IPS DF 6.9 (cell line): ENCODE data around the gene PKHD1.

ENCODE experiments used
- DNase-seq: peaks from one replicate; pipeline ENCODE4 v3.0.0-alpha.2; 2013; ENCODE audit warnings: low read depth, low spot score
- H3K27ac ChIP-seq: one replicate; pipeline ENCODE4 v1.5.1; 2013; ENCODE audit warnings: low read length, control low read depth
- H3K27me3 ChIP-seq: 2 replicates; pipeline ENCODE4 v1.6.1; 2013; ENCODE audit warnings: mild to moderate bottlenecking, low read length; ENCODE audit not compliant: control insufficient read depth, insufficient read depth
- H3K36me3 ChIP-seq: 2 replicates; pipeline ENCODE4 v1.6.1; 2013; ENCODE audit warnings: low read length; ENCODE audit not compliant: control insufficient read depth, insufficient read depth
- H3K4me1 ChIP-seq: 2 replicates; pipeline ENCODE4 v1.6.1; 2013; ENCODE audit warnings: low read length; ENCODE audit not compliant: control insufficient read depth, insufficient read depth
- H3K4me3 ChIP-seq: 2 replicates; pipeline ENCODE4 v1.5.1; 2013; ENCODE audit warnings: mild to moderate bottlenecking, low read length
- H3K9me3 ChIP-seq: 2 replicates; pipeline ENCODE4 v1.6.1; 2013; ENCODE audit warnings: low read length, inconsistent platforms; ENCODE audit not compliant: control insufficient read depth, insufficient read depth
- WGBS: extraction: QIAGEN DNeasy Blood & Tissue Kit; methylation state at CpG from one replicate; pipeline ENCODE4 v1.1.7; 2013; ENCODE audit warnings: mixed read lengths, missing lambda C conversion rate; ENCODE audit not compliant: insufficient read length, insufficient coverage; 5-methylcytosine and 5-hydroxymethylcytosine counted together

Gene PKHD1

DNA sequence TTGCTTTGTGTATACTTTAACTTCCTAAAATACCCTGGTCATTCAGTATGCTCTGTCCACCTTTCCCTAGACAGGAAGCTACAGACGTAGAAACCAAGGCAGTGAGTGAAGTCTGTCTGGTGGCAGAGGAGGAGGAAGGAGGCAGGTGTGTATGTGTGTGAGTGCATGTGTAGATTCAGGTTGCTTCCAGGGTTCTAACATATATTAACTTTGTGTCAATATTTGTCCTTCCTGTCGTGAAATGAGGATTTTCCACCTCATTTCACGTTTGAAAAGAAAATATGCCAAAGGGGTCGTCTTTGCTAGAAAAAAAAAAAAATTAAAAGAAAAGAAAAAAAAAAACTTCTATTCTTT is 411.5 kb downstream of the PKHD1 start:
- no CpG with 5 or more reads among the region's 4 CpGs for WGBS
- no peak for DNase-seq
- Histone ChIP-seq H3K27ac (no peak overlapping the region), H3K4me1 (no peaks in the 10 kb centered on the region), H3K4me3 (no peak overlapping the region), H3K27me3 (no peaks in the 10 kb centered on the region), H3K36me3 (no peaks in the 10 kb centered on the region), H3K9me3 (no peaks in the 10 kb centered on the region)

DNA sequence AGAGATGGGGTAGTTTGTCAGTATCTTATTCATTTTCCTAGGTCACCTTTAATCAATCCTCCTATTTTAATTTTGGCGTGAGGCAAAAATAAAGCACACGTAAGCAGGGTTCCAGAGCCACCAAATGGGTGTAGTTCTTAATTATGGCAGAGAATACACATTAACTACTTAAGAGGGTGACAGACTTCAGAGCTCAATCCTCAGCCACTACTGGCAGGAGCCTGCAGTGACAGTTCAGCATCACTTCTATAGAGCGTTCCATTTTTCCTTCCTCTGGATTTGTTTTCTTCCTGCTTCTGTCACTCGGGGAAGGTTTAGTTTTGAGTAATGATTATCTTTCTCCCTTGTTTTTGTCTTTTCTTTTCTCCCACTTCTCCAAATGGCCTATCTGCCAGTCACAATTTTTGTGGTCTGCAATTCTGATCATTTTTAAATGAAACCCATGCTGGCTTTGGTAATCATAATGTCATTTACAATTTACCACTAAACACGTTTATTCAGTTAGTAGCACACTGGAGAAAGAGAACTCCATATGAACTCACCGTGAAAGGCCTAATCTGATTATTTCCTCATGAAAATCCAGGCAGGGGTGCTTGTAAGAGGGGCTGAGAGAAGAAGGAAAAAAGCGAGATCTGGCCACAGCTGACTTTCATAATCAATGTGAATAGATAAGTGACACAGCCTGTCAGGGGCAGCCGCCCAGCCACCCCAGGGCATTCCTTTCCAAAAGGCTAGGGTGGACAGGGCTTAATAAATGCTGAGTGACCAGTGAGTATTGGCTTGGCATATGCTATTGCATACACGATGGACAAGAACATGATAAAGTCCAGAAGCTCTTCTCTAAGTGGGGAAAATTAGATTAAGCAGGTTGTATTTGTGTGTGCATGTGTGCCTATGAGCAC is 412.1 kb downstream of the PKHD1 start:
- Histone ChIP-seq H3K4me3 (no peak overlapping the region), H3K27ac (no peak overlapping the region), H3K27me3 (no peaks in the 10 kb centered on the region), H3K9me3 (no peaks in the 10 kb centered on the region), H3K36me3 (no peaks in the 10 kb centered on the region), H3K4me1 (no peaks in the 10 kb centered on the region)
- no CpG with 5 or more reads among the region's 9 CpGs for WGBS
- no peak for DNase-seq

- H3K27me3 ChIP-seq, result no peaks in the 10 kb centered on the region
Observed at GRCh38 chr6:51663525-51663924, 423.9 kb downstream of the PKHD1 start.

GRCh38 chr6:51660767-51661166 is 426.6 kb downstream of the PKHD1 start:
- no CpG with 5 or more reads among the region's 3 CpGs for WGBS

More at GRCh38 chr6:51663525-51663924, 423.9 kb downstream of the PKHD1 start:
- Histone ChIP-seq H3K36me3 (no peaks in the 10 kb centered on the region), H3K4me3 (no peak overlapping the region), H3K9me3 (no peaks in the 10 kb centered on the region), H3K4me1 (no peaks in the 10 kb centered on the region), H3K27ac (no peak overlapping the region)
- no peak for DNase-seq

GRCh38 chr6:51657491-51657890 is 429.9 kb downstream of the PKHD1 start:
- no peaks in the 10 kb centered on the region for H3K4me1 ChIP-seq
- DNase-seq, result no peak
- no peak overlapping the region for H3K27ac ChIP-seq
- no CpG with 5 or more reads among the region's 3 CpGs for WGBS
- H3K36me3 ChIP-seq, result no peaks in the 10 kb centered on the region
- no peaks in the 10 kb centered on the region for H3K9me3 ChIP-seq
- no peaks in the 10 kb centered on the region for H3K27me3 ChIP-seq
- no peak overlapping the region for H3K4me3 ChIP-seq

More at GRCh38 chr6:51660767-51661166, 426.6 kb downstream of the PKHD1 start:
- no peaks in the 10 kb centered on the region for H3K9me3 ChIP-seq
- no peak for DNase-seq
- no peak overlapping the region for H3K27ac ChIP-seq
- H3K36me3 ChIP-seq, result no peaks in the 10 kb centered on the region
- H3K27me3 ChIP-seq, result no peaks in the 10 kb centered on the region
- no peak overlapping the region for H3K4me3 ChIP-seq
- no peaks in the 10 kb centered on the region for H3K4me1 ChIP-seq

- no peak overlapping the region for H3K27ac ChIP-seq
- DNase-seq, result no peak
- no peaks in the 10 kb centered on the region for H3K4me1 ChIP-seq
- no peaks in the 10 kb centered on the region for H3K27me3 ChIP-seq
- no peaks in the 10 kb centered on the region for H3K9me3 ChIP-seq
- H3K36me3 ChIP-seq, result no peaks in the 10 kb centered on the region
- H3K4me3 ChIP-seq, result no peak overlapping the region
Observed at GRCh38 chr6:51655517-51655916, 431.9 kb downstream of the PKHD1 start.

DNA sequence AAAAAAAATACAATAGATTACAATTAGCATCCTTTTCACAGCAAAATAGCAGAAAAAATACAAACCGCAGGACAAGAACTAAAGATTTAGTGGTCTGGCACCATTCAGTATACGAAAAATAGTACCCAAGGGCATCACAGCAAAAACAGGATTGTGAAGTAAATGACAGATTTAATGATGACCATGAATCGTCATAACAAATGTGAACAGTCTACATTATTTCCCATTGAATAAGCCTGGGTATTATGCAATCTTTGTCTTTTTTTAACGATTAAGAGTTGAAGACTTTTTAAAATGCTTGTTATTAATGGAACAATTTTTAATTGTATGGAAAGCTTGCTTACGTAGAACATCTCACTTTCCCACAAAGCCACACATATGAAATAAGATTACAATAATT is 432.8 kb downstream of the PKHD1 start:
- H3K36me3 ChIP-seq, result no peaks in the 10 kb centered on the region
- H3K9me3 ChIP-seq, result no peaks in the 10 kb centered on the region
- no peaks in the 10 kb centered on the region for H3K27me3 ChIP-seq
- WGBS, result no CpG with 5 or more reads among the region's 5 CpGs
- no peak for DNase-seq
- H3K27ac ChIP-seq, result no peak overlapping the region
- no peak overlapping the region for H3K4me3 ChIP-seq
- no peaks in the 10 kb centered on the region for H3K4me1 ChIP-seq

DNA sequence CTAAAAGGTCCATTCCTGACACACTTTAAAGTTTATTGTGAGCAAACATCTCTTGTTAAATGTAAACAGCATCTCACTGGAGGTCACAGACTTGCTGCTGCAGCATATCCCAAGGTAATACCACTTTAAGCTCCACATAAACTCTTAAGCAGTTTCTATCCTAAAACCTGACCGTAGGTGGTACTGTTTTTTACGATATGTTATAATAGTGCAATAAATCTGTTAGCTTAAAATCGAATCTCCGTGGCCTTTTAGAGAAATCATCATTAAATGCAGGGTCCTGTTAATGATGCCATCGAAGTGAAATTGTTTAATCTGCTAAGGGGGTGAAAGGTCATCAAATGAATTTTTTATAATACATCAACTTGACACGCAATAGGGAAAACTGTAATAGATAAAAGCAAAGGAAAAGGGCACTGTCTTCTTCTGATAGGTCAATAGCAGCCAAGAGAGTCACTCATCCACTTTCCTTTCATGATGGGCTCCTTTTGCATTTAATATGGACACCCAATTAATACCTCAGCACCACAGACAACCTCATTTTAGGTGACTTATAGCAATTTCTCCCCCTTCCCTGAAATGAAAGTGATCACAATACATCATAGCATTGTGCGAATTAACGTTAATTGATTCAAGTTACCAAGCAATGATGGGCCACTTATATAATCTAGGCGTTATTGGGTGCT is 436.1 kb downstream of the PKHD1 start:
- DNase-seq, result no peak
- Histone ChIP-seq H3K27me3 (no peaks in the 10 kb centered on the region), H3K4me3 (no peak overlapping the region), H3K36me3 (no peaks in the 10 kb centered on the region), H3K4me1 (no peaks in the 10 kb centered on the region), H3K9me3 (no peaks in the 10 kb centered on the region), H3K27ac (no peak overlapping the region)
- WGBS, result no CpG with 5 or more reads among the region's 9 CpGs

DNA sequence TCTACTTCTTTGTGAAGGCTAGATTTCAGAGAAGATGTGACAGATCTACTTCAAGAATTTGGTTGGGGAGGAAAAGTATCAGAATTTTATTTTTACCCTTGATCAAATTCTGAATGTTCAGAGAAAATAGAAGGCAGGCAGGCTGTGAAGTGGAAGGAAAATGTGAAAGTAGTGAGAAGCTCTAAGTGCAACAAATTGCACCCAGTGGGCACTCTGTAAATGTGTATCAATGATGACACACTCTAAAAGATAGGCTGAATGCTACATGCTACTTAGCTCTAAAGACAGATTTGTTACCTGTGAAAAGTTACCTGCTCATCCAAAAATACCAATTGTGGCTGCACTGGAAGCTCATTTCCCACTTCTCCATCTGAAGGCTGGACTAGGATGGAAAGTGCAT is 438.6 kb downstream of the PKHD1 start:
- Histone ChIP-seq H3K36me3 (no peaks in the 10 kb centered on the region), H3K9me3 (no peaks in the 10 kb centered on the region), H3K27me3 (no peaks in the 10 kb centered on the region), H3K27ac (no peak overlapping the region), H3K4me1 (no peaks in the 10 kb centered on the region), H3K4me3 (no peak overlapping the region)
- DNase-seq, result no peak

DNA sequence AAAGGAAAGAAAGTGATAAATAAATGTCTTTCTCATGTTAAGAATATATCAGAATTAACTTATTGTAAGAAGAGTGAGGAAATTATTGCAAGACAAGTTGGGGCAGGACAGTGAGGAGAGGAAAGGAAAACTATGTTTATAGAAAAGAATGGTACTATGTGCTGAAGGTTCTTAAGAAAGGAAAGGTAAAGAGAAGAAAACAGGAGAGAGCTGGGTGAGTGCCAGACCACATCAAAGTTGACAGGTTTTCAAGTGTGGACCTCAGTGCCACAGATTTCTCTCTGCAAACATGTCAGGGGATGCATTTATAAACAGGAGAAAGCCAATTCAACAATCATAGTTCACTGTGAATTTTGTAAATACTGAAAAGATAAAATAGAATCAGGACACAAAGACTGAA is 439.2 kb downstream of the PKHD1 start:
- DNase-seq, result no peak
- no peak overlapping the region for H3K27ac ChIP-seq
- no peaks in the 10 kb centered on the region for H3K9me3 ChIP-seq
- H3K36me3 ChIP-seq, result no peaks in the 10 kb centered on the region
- H3K4me1 ChIP-seq, result no peaks in the 10 kb centered on the region
- H3K27me3 ChIP-seq, result no peaks in the 10 kb centered on the region
- no peak overlapping the region for H3K4me3 ChIP-seq

- Histone ChIP-seq H3K36me3 (no peaks in the 10 kb centered on the region), H3K27me3 (no peaks in the 10 kb centered on the region), H3K27ac (no peak overlapping the region), H3K9me3 (no peaks in the 10 kb centered on the region), H3K4me1 (no peaks in the 10 kb centered on the region), H3K4me3 (no peak overlapping the region)
- WGBS, result no CpG with 5 or more reads among the region's 2 CpGs
- no peak for DNase-seq
Observed at GRCh38 chr6:51644426-51644825, 443.0 kb downstream of the PKHD1 start.
